ENCODE data around the gene COL27A1. TPM values are rescaled to one million over a fixed set of nuclear protein-coding genes. Genes with fewer than 3 reads are reported as not detected.

Gene COL27A1
- polyA plus RNA-seq, 1 donor (not counting 4 experiments of a cell fraction or from before 2014, with no cell fraction given) = 14.0 TPM

GRCh38 chr9:114220061-114220541, 64.8 kb downstream of the COL27A1 start:
- H3K9me1 ChIP-seq (ENCODE audit: control insufficient read depth, extremely low read depth, insufficient read depth, low read length) = no peaks in the 10 kb centered on the region
- TF ChIP-seq CTCF (optimal IDR thresholded peaks at IDR 0.05 in 1 of 3, IDR thresholded peaks at IDR 0.05 in 1 of 3, conservative IDR thresholded peaks at IDR 0.05 in 1 of 3; ENCODE audit: extremely low read depth in 1 of 3, insufficient read depth in 2 of 3, low read length in 3 of 3) (no peak), EZH2 (IDR thresholded peaks at IDR 0.05; ENCODE audit: low read length) (no peak)
- H3K36me3 ChIP-seq (ENCODE audit: control insufficient read depth in 2 of 2, extremely low read depth in 1 of 2, insufficient read depth in 2 of 2, low read length in 2 of 2) = peaks cover 3 to 14% of the 10 kb centered on the region in 2 experiments
- H3K9me3 ChIP-seq (ENCODE audit: control insufficient read depth, low read depth, low read length) = no peaks in the 10 kb centered on the region
- DNase-seq (ENCODE audit: low read depth, low spot score) (no peak), FAIRE-seq (no peak)
- H3K27me3 ChIP-seq (ENCODE audit: control insufficient read depth, extremely low read depth, insufficient read depth, low read length) = no peaks in the 10 kb centered on the region
- no peaks in the 10 kb centered on the region for H4K20me1 ChIP-seq (ENCODE audit: control insufficient read depth, extremely low read depth, insufficient read depth, low read length)
- H3K79me2 ChIP-seq (ENCODE audit: control insufficient read depth, insufficient read depth, low read length) = no peaks in the 10 kb centered on the region
- no peak overlapping the region for H3K4me3 ChIP-seq (ENCODE audit: control insufficient read depth in 2 of 3, extremely low read depth in 1 of 3, insufficient read depth in 2 of 3, low read depth in 1 of 3, low read length in 3 of 3)
- H3K9ac ChIP-seq (ENCODE audit: control insufficient read depth, extremely low read depth, insufficient read depth, low read length) = no peak overlapping the region
- no peak overlapping the region for H2AFZ ChIP-seq (ENCODE audit: control insufficient read depth, low read length)
- H3K4me1 ChIP-seq (ENCODE audit: control insufficient read depth, extremely low read depth, insufficient read depth, low read length) = peaks cover 21% of the 10 kb centered on the region
- H3K4me2 ChIP-seq (ENCODE audit: control insufficient read depth, extremely low read depth, insufficient read depth, low read depth, low read length) = no peak overlapping the region
- no peak overlapping the region for H3K27ac ChIP-seq (ENCODE audit: control insufficient read depth, insufficient read depth, low read length)
- dilution Hi-C loops (cut with MboI; ENCODE audit: extremely low pct_ligation_motif_present, low sequenced_read_pairs) = no loop called here

- Histone ChIP-seq H3K9me1 (ENCODE audit: control insufficient read depth, extremely low read depth, insufficient read depth, low read length) (no peaks in the 10 kb centered on the region), H3K79me2 (ENCODE audit: control insufficient read depth, insufficient read depth, low read length) (no peaks in the 10 kb centered on the region), H3K36me3 (ENCODE audit: control insufficient read depth in 2 of 2, extremely low read depth in 1 of 2, insufficient read depth in 2 of 2, low read length in 2 of 2) (peaks cover 5 to 17% of the 10 kb centered on the region in 2 experiments), H3K4me2 (ENCODE audit: control insufficient read depth, extremely low read depth, insufficient read depth, low read depth, low read length) (no peak overlapping the region), H3K4me3 (ENCODE audit: control insufficient read depth in 2 of 3, extremely low read depth in 1 of 3, insufficient read depth in 2 of 3, low read depth in 1 of 3, low read length in 3 of 3) (no peak overlapping the region), H3K9ac (ENCODE audit: control insufficient read depth, extremely low read depth, insufficient read depth, low read length) (no peak overlapping the region), H3K27me3 (ENCODE audit: control insufficient read depth, extremely low read depth, insufficient read depth, low read length) (no peaks in the 10 kb centered on the region), H4K20me1 (ENCODE audit: control insufficient read depth, extremely low read depth, insufficient read depth, low read length) (no peaks in the 10 kb centered on the region), H2AFZ (ENCODE audit: control insufficient read depth, low read length) (no peak overlapping the region), H3K27ac (ENCODE audit: control insufficient read depth, insufficient read depth, low read length) (no peak overlapping the region), H3K4me1 (ENCODE audit: control insufficient read depth, extremely low read depth, insufficient read depth, low read length) (peaks cover 30% of the 10 kb centered on the region), H3K9me3 (ENCODE audit: control insufficient read depth, low read depth, low read length) (no peaks in the 10 kb centered on the region)
- FAIRE-seq = peak; percentile 17
- dilution Hi-C loops (cut with MboI; ENCODE audit: extremely low pct_ligation_motif_present, low sequenced_read_pairs) = no loop called here
- TF ChIP-seq EZH2 (IDR thresholded peaks at IDR 0.05; ENCODE audit: low read length) = no peak
- TF ChIP-seq CTCF (optimal IDR thresholded peaks at IDR 0.05 in 1 of 3, IDR thresholded peaks at IDR 0.05 in 1 of 3, conservative IDR thresholded peaks at IDR 0.05 in 1 of 3; ENCODE audit: extremely low read depth in 1 of 3, insufficient read depth in 2 of 3, low read length in 3 of 3) = no peak
- DNase-seq (ENCODE audit: low read depth, low spot score) = no peak
These were observed 66.5 kb downstream of the COL27A1 start for GRCh38 chr9:114221706-114222465.

All from keratinocyte (primary cell).